CD14-positive monocyte (primary cell): ENCODE data around the gene CNTN1. TPM values are rescaled to one million over a fixed set of nuclear protein-coding genes. Genes with fewer than 3 reads are reported as not detected.
"Not testable (repeated sequence)": the region's sequence is repeated elsewhere in the genome, so short reads cannot be mapped to it uniquely, and the experiment has no call there.

Source experiments
- DNase-seq, 3 donors: peaks; one replicate each; pipeline ENCODE4 v3.0.0-alpha.2; 2011 to 2022
- H2AFZ ChIP-seq: 2 replicates; pipeline ENCODE4 v1.6.0; 2012; ENCODE audit warnings: mild to moderate bottlenecking, low read depth, low read length, inconsistent platforms; ENCODE audit not compliant: insufficient read depth, poor library complexity, severe bottlenecking
- H3K27ac ChIP-seq, 2 donors: 1 replicate in 1 of 2; 2 replicates in 1 of 2; pipeline ENCODE4 v1.5.1; 2012 to 2013; ENCODE audit warnings: low read length in 2 of 2, control low read depth in 1 of 2, inconsistent platforms in 1 of 2, low read depth in 1 of 2, mild to moderate bottlenecking in 1 of 2
- H3K27me3 ChIP-seq, 2 donors: one replicate each; pipeline versions ENCODE4 v1.6.0 to v1.6.1; 2011 to 2013; ENCODE audit warnings: low read length in 2 of 2; ENCODE audit not compliant: control insufficient read depth in 2 of 2, insufficient read depth in 2 of 2
- H3K36me3 ChIP-seq, 2 donors: replicated peaks in 1 of 2; 1 replicate in 1 of 2; 2 replicates in 1 of 2; pipeline versions ENCODE4 v1.5.1 to v1.6.1; 2012 to 2013; ENCODE audit warnings: low read length in 2 of 2, control low read depth in 1 of 2, inconsistent platforms in 1 of 2, mild to moderate bottlenecking in 1 of 2; ENCODE audit not compliant: insufficient read depth in 2 of 2, control insufficient read depth in 1 of 2
- H3K4me1 ChIP-seq, 2 donors: 1 replicate in 1 of 2; 2 replicates in 1 of 2; pipeline versions ENCODE4 v1.5.1 to v1.6.1; 2012 to 2013; ENCODE audit warnings: low read length in 2 of 2, control low read depth in 1 of 2, inconsistent platforms in 1 of 2, mild to moderate bottlenecking in 1 of 2, moderate library complexity in 1 of 2; ENCODE audit not compliant: insufficient read depth in 2 of 2, control insufficient read depth in 1 of 2
- H3K4me2 ChIP-seq: replicated peaks from 2 replicates; pipeline ENCODE3; 2012; ENCODE audit warnings: low read length, moderate library complexity, mild to moderate bottlenecking; ENCODE audit not compliant: poor library complexity, severe bottlenecking; ENCODE audit errors: extremely low read depth
- H3K4me3 ChIP-seq, 3 experiments: fragments of 200-600 bp in 1 of 3; sonication (generic) in 1 of 3; replicated peaks in 1 of 3; 1 replicate in 2 of 3; 2 replicates in 1 of 3; pipeline ENCODE4 v1.5.1; 2011 to 2013; ENCODE audit warnings: low read length in 3 of 3, mild to moderate bottlenecking in 3 of 3, control low read depth in 2 of 3, low read depth in 2 of 3, inconsistent platforms in 1 of 3, moderate library complexity in 1 of 3
- H3K79me2 ChIP-seq: 2 replicates; pipeline ENCODE4 v1.6.0; 2012; ENCODE audit warnings: mild to moderate bottlenecking, control low read depth, inconsistent platforms, low read length, moderate library complexity; ENCODE audit not compliant: insufficient read depth
- H3K9ac ChIP-seq: 2 replicates; pipeline ENCODE4 v1.6.0; 2017; ENCODE audit warnings: low read length, mild to moderate bottlenecking; ENCODE audit not compliant: insufficient read depth, poor library complexity, severe bottlenecking
- H3K9me3 ChIP-seq, 2 donors: replicated peaks in 1 of 2; 1 replicate in 1 of 2; 2 replicates in 1 of 2; pipeline versions ENCODE4 v1.5.1 to v1.6.1; 2012 to 2013; ENCODE audit warnings: low read length in 2 of 2, control low read depth in 1 of 2; ENCODE audit not compliant: control insufficient read depth in 1 of 2, insufficient read depth in 1 of 2
- H4K20me1 ChIP-seq: 2 replicates; pipeline ENCODE4 v1.6.0; 2012; ENCODE audit warnings: mild to moderate bottlenecking, low read length, control low read depth, moderate library complexity; ENCODE audit not compliant: insufficient read depth
- H3K27ac Mint-ChIP-seq, 7 donors: one replicate each; pipeline ENCODE4 v1.8.0; 2020; ENCODE audit warnings: mild to moderate bottlenecking in 7 of 7, mixed read lengths in 7 of 7, moderate library complexity in 6 of 7, inconsistent platforms in 2 of 7
- H3K27me3 Mint-ChIP-seq, 3 donors: one replicate each; pipeline ENCODE4 v1.8.0; 2021 to 2022; ENCODE audit warnings: low read depth in 3 of 3, mild to moderate bottlenecking in 3 of 3, mixed read lengths in 3 of 3, moderate library complexity in 3 of 3, inconsistent platforms in 1 of 3
- H3K36me3 Mint-ChIP-seq, 2 donors: one replicate each; pipeline ENCODE4 v1.8.0; 2020; ENCODE audit warnings: mixed read lengths in 2 of 2, inconsistent platforms in 1 of 2, mild to moderate bottlenecking in 1 of 2
- H3K4me1 Mint-ChIP-seq: one replicate; pipeline ENCODE4 v1.8.0; 2020; ENCODE audit warnings: mild to moderate bottlenecking, mixed read lengths
- H3K4me3 Mint-ChIP-seq, 2 donors: one replicate each; pipeline ENCODE4 v1.8.0; 2020; ENCODE audit warnings: mild to moderate bottlenecking in 2 of 2, mixed read lengths in 2 of 2, moderate library complexity in 1 of 2
- H3K9me3 Mint-ChIP-seq, 7 donors: one replicate each; pipeline ENCODE4 v1.8.0; 2020 to 2022; ENCODE audit warnings: mixed read lengths in 7 of 7, mild to moderate bottlenecking in 6 of 7, moderate library complexity in 6 of 7, inconsistent platforms in 2 of 7
- CTCF ChIP-seq: fragments of 200-600 bp; IDR thresholded peaks from one replicate; pipeline ENCODE4 v1.8.0; 2022; ENCODE audit warnings: antibody characterized with exemption, mild to moderate bottlenecking
- WGBS: methylation state at CpG from one replicate; pipeline ENCODE4 v1.1.5; 2013; ENCODE audit warnings: missing lambda C conversion rate; ENCODE audit not compliant: insufficient coverage; 5-methylcytosine and 5-hydroxymethylcytosine counted together
- intact Hi-C, 2 donors: fragments of 100-400 bp; cut with micrococcal nuclease; formaldehyde crosslinking; loops; one replicate each; pipeline versions ENCODE4 v1.15.0 to v1.15.1; 2023
- polyA plus RNA-seq, 3 donors: library from polyadenylated mRNA; depleted of rRNA in 1 of 3; unstranded in 2 of 3; stranded (reverse) in 1 of 3; fragments of 300-500 nt in 2 of 3; fragments of >200 nt in 1 of 3; fragmentation: Illumina TruSeq in 2 of 3; gene quantifications; 1 replicate in 2 of 3; 2 replicates in 1 of 3; pipeline ENCODE4 v1.2.3, GENCODE V29; 2012 to 2021

CNTN1 gene
- polyA plus RNA-seq, 3 donors, result not detected

DNA sequence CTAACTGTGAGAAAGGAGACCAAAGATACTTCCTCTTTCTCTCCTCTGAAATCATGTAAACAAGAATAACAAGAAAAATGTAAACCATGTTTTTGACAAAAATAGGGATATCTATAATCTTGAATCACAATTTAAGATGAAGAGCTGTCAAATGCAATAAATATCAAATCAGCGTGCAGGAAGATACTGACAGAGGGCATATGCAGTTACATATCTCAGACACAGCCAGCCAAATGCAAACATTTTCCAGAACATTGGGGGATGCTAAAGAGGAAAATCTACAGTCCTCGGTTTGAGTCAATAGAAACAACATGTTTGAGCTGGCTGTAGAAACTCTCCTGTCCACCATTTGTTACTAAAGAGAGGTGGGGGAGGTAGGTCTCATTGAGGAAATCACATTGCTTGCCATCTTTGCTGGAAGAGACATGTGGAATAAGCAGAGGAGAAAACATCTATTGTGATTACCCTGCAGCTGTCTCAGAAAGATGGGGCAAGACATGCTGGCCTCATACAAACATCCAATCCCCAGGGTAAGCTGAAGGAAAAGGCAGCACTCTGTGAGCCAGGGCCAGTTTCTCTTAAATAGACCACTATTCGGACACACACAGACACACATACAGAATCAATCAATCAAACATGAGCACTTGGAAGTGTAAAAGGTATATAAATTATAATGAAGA, 43.5 kb downstream of the CNTN1 start:
- no peak overlapping the region for H3K27ac Mint-ChIP-seq
- H3K4me1 ChIP-seq, result no peaks in the 10 kb centered on the region
- no peaks in the 10 kb centered on the region for H3K36me3 ChIP-seq
- no peak overlapping the region for H3K9ac ChIP-seq
- WGBS, result no CpG with 5 or more reads among the region's 3 CpGs
- no peaks in the 10 kb centered on the region for H3K27me3 ChIP-seq
- no peak overlapping the region for H2AFZ ChIP-seq
- H3K9me3 Mint-ChIP-seq, result peaks cover 0 to 3% (median 0%) of the 10 kb centered on the region in 7 donors
- H3K4me2 ChIP-seq, result no peak overlapping the region
- H3K9me3 ChIP-seq, result no peaks in the 10 kb centered on the region
- H3K4me3 Mint-ChIP-seq, result no peak overlapping the region
- H3K4me1 Mint-ChIP-seq, result no peaks in the 10 kb centered on the region
- no peak overlapping the region for H3K4me3 ChIP-seq
- DNase-seq, result no peak
- no peaks in the 10 kb centered on the region for H3K79me2 ChIP-seq
- H4K20me1 ChIP-seq, result no peaks in the 10 kb centered on the region
- H3K27me3 Mint-ChIP-seq, result no peaks in the 10 kb centered on the region
- no peak for TF ChIP-seq CTCF
- intact Hi-C loops, result no loop called here
- H3K27ac ChIP-seq, result no peak overlapping the region
- H3K36me3 Mint-ChIP-seq, result no peaks in the 10 kb centered on the region

DNA sequence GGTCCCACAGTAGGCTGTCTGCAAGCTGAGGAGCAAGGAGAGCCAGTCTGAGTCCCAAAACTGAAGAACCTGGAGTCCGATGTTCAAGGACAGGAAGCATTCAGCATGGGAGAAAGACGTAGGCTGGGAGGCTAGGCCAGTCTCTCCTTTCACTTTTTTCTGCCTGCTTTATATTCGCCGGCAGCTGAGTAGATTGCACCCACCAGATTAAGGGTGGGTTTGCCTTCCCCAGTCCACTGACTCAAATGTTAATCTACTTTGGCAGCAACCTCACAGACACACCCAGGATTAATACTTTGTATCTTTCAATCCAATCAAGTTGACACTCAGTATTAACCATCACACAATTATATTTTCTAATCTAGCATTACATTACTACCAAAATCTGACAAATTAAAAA, 45.2 kb downstream of the CNTN1 start:
- H3K9me3 Mint-ChIP-seq, DNase-seq, H3K27me3 Mint-ChIP-seq, H3K27me3 ChIP-seq, H3K79me2 ChIP-seq, H3K27ac ChIP-seq, H2AFZ ChIP-seq, intact Hi-C loops, H3K9me3 ChIP-seq, H3K4me1 Mint-ChIP-seq, H3K4me3 ChIP-seq, H3K4me2 ChIP-seq, H3K4me3 Mint-ChIP-seq, H3K36me3 Mint-ChIP-seq, H4K20me1 ChIP-seq, H3K36me3 ChIP-seq, H3K9ac ChIP-seq, H3K4me1 ChIP-seq: not testable (repeated sequence)
- WGBS, result 96% methylated on average over 4 of the region's 4 CpGs
- H3K27ac Mint-ChIP-seq, result peak overlapping the region in 1 of 7 donors; percentile 30
